NK-92 (cell line): ENCODE results near the gene ZMYND12.

ENCODE experiments used
- DNase-seq: peaks from one replicate; lab custom pipeline; 2025; ENCODE audit not compliant: unreplicated experiment; lab: John Stamatoyannopoulos, UW

Gene ZMYND12

DNA sequence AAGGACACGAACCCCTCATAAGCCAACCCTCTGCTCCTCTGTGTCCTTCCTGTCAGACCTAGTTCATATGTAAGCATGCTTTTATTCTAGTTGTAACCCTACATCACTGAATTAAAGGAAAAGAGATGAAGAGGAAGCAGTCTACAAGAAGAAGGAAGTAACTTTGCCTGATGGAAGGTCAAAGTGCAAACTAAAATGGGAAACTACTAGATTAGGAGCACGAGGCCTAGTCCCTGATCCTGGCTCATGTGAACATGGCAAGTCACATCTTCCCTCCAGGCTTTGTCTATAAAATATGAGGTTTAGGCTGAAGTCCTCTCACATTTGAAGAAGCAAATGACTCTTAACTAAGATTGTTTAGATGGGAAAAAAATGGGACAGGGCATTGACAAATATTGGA, 13.2 kb downstream of the ZMYND12 start:
- no peak for DNase-seq

DNA sequence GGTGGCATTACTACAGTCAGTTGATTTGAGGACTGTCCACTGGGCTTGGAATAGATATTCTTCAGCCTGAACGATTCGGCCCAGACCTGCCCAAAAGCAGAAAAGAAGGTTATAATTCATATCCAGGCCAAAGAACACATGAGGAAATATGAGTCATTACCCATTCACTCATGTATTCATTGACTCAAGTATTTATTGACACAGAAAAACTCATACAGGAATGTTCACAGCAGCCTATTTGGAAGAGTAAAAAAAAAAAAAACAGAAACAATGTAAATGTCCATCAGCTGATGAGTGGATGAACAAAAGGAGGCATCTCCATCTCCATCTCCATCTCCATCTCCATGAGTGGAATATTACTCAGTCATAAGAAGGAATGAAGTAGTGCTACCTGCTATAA, 15.9 kb downstream of the ZMYND12 start:
- no peak for DNase-seq

DNA sequence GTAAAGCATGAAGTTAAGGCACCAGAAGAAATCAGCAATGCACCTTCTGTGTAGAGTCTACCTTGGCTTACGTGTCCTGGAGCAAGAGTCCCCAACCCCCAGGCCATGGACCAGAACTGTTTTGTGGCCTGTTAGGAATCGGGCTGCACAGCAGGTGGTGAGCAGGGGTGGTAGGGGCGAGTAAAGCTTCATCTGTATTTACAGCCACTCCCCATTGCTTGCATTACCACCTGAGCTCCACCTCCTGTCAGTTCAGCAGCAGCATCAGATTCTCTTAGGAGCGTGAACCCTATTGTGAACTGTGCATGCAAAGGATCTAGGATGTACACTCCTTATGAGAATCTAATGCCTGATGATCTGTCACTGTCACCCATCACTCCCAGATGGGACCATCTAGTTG, 21.5 kb downstream of the ZMYND12 start:
- DNase-seq = no peak

DNA sequence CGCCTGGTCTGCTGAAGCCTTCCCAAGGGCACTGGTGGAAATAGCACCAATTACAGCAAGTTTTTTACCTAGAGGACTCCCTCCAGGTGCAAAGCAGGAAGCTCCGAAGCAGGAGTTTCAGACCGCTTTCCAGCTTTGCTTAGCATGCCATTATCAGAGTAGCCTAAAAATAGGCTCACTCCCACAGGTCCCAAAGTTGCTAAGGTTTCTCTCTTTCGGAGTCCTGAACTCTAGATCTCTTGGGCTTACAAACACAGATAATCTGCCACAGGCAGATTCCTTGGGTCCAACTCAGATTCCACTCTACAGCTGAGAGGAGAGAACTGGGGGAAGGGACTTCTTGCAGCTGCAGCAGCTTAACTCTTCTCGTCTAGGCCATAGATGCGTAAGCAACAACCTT, 22.5 kb downstream of the ZMYND12 start:
- DNase-seq = no peak

DNA sequence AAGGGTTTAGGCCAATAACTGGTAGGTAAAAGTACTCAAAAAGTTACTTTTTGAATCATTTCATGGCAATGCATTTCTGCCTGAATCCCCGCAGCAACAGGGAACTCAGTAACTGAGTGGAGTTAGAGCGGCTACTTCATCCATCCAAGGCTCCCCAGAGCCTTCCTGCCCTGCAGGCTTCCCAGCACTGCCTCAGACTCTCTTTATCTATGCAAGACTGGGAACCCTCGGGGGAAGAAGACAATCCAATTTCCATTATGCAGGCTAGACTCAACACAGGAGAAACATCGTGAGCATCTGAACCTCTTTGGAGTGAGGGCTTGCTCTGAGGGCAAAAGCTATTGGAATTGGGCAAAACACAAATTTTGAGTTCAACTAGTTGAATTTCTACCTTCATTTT, 23.1 kb downstream of the ZMYND12 start:
- no peak for DNase-seq

DNA sequence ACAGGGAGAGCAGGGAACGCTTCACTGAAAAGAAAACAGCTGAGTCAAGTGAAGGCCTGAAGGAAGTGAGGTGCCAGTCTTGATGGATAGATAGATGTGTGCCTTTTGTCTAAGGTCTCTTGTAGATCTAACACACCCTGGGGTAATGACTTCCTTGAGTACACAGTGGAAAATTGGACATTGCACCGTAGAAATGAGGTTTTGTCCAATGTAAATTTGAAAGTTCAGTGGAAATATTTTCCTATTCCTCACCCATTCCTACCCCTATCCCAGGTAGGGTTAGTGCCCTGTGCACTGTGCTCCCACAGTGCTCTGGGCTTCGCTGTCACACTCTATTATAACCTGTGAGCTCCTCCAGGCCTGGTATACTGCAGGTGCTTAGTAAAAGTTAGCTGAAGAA, 24.3 kb downstream of the ZMYND12 start:
- DNase-seq = no peak

DNA sequence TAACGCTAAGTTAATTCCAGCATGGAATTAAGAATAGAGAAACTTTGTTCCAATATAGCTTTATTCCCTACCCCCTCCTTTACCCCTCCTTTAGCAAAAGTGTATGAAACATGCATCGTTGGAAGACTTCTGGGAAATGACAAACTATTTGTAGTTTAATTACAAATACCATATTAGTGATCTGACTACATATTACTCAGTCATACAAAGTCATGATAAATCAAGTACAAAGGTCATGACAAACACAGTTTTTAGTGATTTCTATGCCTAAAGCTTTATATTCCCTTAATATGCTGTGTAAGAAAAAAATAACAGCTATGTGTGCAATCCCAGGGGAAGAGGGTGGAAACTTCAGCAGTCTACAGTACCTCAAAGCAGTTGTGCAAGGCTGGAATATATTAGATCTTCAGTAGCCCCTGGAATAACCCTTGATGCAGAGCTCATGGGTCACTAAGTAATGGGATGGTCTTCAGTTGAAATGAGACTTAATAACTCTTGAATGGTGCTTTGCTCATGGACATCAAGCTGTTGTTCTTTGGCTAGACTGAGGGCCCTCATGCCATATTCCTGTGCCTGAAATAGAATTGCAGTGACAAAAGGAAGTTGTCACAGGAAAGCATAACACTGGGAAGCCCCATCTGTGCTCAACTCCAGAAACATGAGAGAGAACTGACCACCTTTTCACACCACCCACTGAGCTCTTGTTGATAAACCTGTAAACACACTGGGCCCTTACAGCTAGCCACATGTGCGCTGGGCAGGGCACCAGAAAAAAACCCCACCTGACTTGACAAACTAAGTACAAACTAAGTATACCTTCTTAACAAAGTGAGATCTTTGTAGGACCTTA, 25.3 kb downstream of the ZMYND12 start:
- DNase-seq = no peak

DNA sequence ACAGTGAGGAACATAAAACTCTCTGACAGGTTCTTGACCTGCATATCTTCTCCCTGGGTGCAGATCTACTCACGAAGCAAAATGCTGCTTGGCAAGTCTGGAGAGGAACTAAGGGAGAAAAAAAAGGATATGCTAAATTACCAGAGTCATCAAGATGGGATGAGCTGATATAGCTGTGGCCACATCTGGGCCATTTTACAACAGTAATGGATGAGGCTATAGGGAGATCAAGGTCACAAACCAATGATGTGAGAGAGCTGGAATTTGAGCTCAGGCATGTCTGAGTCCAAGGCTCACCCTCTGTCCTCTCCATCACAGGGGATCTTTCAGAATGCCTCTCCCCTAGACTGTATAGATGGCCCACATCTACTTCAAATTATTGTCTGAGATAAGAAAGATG, 26.2 kb downstream of the ZMYND12 start:
- no peak for DNase-seq

DNA sequence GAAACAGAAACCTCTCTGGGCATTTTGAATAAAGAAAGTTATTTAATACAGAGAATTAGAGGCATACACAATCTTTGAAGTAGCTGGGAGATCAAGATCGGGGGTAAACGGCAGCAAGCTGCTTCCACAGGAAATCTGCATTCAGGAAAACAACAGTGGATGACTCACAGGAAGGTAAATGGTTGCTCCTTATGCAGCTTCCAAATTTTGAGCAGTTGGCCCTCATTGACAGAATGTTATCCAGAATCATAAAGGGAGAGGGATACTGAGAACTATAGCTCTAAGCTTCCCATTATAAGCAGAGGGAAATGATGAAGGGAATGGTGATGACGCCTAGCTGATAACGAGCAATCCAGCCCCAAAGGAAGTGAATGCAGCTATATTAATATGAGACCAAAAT, 28.6 kb downstream of the ZMYND12 start:
- no peak for DNase-seq

DNA sequence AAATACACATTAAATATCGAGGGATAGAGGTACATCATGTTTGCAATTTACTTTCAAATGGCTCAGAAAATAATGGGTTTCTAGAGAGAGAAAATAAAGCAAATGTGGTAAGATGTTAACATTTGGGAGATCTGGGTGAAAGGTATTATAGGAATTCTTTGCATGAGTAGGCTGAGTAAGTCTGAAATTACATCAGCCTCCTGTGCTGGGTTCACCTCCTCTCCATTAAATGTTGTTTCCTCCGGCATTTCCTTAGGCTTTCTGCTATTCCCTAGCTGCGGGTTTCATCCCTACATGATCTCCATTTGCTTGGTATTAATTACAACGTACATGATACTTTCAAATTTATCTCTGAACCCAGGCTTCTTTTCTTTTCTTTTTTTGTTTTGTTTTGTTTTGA, 31.6 kb downstream of the ZMYND12 start:
- no peak for DNase-seq

DNA sequence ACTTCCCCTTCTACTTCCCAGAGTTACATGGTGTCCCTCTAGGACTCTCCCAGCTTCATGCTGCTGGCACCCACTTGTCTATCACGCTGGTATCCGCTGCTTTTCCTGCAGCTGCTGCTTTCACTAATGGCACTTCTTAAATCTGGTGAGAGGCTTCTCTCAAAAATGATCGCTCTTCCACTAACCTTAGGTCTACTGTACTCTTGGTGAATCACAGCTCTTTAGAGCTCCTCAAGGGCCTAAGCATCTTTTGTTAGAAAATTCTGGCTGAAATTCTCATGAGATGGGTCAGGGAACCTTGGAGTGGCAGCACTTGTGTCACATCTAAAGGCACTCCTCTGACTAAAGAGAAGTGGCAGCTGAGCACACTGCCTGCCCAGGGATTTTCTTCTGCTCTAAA, 32.1 kb downstream of the ZMYND12 start:
- no peak for DNase-seq

DNA sequence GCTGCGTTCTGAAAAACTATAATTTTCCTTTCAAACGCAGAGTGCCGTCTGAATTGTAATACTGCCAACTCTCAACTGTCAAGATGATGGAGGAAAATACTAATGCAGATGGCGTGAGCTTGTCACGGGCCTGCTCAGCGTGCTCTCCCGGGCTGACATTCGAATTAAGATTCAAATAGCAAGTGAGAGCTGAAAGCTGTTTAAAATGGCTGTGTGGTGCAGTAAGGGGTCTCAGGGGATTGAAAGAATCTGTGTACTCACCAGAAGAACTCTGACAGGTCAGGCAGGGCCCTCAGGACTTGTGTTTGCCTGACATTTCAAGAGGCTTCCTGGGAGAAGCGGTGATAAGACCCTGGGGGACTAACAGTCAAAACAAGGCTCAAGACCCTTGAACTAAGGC, 33.1 kb downstream of the ZMYND12 start:
- no peak for DNase-seq

DNA sequence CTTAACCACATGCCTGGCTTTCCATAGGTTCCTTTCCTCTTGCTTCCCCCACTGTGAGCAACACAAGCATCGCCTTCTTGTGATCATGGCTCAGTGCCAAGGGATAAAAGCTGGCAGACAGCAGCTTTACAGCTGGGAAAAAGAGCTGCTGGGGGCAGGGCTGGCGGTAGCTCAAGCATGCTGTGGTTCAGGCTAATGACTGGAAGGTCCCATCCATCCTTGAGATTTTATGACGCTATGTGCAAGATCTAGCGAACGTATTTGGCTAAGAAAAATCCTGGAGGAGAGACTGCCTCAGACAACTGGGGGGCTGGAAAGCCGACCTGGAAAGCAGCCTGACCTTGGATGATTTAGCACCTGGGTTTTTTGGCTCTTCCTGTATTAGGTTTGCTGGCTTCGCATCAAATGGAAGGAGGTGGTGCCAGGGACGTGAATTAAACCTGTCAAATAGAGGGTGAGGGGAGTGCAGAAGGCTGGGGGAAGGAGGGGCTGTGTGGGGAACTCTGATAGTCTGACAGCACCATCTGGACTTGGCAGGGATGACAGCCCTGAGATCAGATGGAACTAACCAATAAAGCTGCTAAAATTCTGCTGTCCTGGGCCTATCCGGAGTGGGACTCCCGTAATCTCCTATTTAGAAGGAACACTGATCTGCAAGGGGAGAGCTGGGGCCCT, 34.8 kb downstream of the ZMYND12 start:
- DNase-seq = no peak

DNA sequence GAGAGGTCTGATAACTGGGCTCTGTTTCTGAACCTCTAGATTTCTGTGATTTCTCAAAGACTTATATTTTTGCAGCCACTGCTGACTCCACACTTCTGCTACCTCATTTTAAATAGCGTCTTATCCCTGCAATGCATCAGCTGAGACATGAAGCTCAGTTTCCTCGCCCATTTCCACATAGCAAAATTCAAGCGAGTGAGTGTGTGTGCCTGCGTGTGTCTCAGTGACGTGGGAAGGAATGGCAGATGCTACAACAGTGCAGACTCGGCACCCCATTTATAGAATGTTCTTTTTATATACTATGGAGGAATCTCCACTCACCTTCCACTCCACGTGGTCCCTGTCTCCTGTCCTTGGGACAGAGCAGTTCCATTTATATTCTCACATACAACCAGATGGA, 35.7 kb downstream of the ZMYND12 start:
- no peak for DNase-seq

DNA sequence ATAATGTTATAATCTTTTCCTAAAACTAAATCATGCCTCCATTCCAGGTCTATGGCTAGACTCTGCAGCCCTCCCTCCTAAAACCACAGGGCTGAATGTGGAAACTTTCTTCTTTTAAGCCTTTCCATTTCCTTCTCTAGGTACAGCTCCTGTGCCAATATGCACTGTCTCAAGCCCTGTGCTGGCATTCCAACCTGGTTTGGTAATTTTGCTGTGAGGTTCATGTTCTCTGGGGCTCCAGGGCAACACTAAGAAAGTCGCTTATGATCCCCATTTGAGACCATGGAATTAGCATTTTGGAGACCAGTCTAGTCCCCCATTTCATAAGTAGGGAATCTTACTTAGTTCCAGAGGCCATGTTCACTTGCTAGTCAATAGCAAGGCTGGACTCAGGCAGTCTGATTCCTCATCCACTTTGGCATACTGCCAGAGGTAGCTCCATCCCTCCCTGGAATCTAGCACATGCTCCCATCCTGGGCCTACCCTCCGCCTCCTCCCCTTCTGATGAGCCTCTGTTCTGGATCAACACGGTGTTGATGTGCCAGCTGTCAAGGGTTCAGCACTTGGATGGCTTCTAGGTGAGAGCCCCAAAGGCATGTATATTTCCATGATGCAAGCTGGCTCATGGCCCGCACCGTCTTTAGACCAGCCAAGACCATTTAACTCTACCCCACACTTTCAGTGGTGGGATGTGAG, 36.5 kb downstream of the ZMYND12 start:
- no peak for DNase-seq

DNA sequence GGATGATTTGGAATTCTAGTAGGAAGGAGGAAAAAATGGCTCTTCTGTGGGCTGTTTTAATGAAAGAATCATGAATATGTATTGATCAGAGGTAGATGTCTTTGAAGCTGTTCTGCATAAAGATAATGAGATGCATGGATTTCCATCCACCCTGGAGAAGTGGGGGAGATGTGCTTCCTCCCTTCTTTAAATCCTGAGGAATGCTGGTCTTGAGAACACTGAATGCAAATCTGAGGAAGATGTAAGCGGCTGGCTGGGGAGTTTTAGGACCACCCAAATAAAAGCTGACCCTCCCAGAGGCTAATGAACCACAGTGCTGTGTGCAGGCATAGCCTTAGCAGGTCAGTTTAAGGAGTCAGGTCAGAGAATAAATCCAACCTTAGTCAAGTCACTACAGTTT, 37.3 kb downstream of the ZMYND12 start:
- no peak for DNase-seq

DNA sequence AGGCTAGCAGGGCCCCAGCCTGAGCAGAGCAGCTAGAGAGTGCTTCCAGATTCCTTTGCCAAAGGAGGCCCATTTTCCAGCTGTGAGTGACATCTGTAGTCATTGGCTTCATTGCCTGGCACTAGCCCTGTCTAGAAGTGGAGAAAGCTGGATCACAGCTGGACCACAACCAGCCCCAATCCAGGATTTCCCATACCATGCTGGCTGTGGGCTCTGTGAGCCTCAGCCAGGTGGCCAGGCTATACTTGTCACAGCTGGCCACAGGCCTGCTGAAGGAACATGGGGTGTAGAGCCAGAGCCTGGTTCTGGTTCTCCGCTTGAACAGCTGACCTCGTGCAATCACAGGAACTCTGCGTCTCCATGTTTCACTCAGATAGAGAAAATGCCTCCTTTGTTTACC, 38.7 kb downstream of the ZMYND12 start:
- DNase-seq = no peak

DNA sequence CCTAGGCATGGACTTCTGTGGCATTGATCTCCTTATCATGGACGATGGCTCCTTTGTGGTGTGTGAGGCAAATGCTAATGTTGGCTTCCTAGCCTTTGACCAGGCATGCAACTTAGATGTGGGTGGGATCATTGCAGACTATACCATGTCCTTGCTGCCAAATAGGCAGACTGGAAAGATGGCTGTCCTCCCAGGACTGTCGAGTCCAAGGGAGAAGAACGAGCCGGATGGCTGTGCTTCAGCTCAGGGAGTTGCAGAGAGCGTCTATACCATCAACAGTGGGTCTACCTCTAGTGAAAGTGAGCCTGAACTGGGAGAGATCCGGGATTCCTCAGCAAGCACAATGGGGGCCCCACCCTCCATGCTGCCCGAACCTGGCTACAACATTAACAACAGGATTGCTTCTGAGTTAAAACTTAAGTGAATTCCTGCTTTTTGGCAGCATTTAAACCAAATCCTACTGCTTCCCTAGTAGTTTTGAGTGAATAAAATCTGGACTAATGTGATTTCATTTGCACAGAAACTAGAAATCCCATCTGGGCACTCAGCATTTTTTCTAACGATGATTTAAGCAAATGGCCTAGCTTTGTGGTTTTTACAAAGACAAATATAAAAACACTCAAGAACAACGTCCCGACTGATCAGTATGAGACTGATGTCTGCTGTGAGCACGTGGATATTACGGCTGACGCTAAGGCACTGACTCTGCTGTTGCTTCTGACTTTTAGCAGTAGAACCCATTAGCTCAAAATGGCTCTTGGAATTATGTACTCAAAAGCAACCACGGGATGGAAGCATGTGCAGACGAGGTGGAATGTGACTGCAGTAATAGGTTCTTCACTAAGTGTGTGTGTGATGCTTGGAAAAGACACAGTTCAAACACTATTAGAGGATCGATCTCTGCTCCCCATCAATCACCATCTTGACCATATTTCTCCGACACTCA, 41.0 kb downstream of the ZMYND12 start:
- DNase-seq = no peak

DNA sequence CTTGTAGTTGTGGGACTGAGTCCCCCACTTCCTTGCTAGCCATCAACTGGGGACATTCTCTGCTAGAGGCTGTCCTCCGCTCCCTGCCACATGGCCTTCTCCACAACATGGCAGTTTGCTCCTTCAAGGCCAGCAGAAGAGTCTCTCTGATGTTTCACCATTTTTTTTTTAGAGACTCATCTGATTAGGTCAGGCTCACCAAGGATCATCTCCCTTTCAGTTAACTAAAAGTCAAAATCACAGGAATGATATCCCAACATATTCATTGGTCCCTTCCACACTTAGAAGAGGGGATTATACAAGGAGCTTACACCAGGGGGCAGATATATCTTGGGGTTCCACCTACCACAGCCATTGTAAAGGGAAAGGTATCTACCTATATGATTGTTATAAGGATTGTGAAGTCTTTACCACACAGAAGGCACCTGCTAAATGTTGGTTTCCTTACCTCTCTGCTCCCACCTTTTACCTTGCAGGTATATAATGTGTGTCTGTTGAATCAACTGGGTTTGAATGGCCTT, 51.9 kb downstream of the ZMYND12 start:
- DNase-seq = no peak

DNA sequence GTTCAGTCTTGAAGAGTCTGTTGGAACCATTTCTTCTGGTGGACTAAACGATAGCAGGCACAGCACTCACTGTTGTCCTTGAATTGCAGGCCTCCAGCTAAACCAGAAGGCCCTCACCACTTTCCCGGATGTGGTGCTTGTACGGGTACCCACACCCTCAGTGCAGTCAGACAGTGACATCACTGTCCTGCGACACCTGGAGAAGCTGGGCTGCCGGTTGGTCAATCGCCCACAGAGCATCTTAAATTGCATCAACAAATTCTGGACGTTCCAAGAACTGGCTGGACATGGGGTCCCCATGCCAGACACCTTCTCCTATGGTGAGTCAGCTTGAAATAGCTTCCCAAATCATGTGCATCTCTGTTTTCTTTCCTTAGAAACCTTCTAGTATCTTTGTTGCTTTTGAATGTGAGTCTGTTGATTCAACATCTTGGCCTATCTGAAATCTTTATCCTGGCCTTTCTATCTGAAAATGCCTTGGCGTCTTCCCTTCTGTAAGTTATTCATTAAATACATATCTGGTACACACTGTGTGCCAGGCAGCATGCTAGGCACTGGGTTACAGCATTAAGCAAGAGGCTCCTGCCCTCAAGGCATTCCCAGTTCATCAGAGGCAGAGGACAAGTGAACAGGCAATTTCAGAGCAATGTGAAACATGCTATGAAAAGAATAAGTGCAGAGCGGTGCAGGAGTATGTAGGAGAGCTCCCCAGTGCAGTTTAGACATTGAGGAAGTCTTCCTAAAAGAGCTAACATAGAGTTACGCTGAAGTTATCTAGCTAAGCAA, 56.3 kb downstream of the ZMYND12 start:
- DNase-seq = no peak
